Lung (tissue), 12 donors: ENCODE data around the gene CHRNA9. TPM values are rescaled to one million over a fixed set of nuclear protein-coding genes. Genes with fewer than 3 reads are reported as not detected.

Source experiments
- ATAC-seq: fragments of 200-7000 bp; cut with Tn5 transposase; one replicate; pipeline ENCODE4 v1.9.1; 2020; ENCODE audit warnings: moderate number of reproducible peaks; ENCODE audit not compliant: insufficient read depth, low FRiP score
- DNase-seq, 3 donors: peaks; one replicate each; pipeline ENCODE4 v3.0.0-alpha.2; 2013 to 2017
- H3K27ac ChIP-seq, 2 donors: one replicate each; pipeline ENCODE4 v1.5.1; 2013; ENCODE audit warnings: mild to moderate bottlenecking in 2 of 2, moderate library complexity in 2 of 2, control low read depth in 1 of 2, inconsistent platforms in 1 of 2, low read depth in 1 of 2, low read length in 1 of 2
- H3K27me3 ChIP-seq, 3 donors: one replicate each; pipeline ENCODE4 v1.5.1; 2013; ENCODE audit warnings: low read length in 2 of 3; ENCODE audit not compliant: control insufficient read depth in 3 of 3, insufficient read depth in 3 of 3
- H3K36me3 ChIP-seq, 4 donors: one replicate each; pipeline ENCODE4 v1.5.1; 2013; ENCODE audit warnings: low read length in 4 of 4, mild to moderate bottlenecking in 1 of 4, moderate library complexity in 1 of 4; ENCODE audit not compliant: control insufficient read depth in 4 of 4, insufficient read depth in 4 of 4
- H3K4me1 ChIP-seq, 5 donors: one replicate each; pipeline ENCODE4 v1.5.1; 2013; ENCODE audit warnings: low read length in 5 of 5, mild to moderate bottlenecking in 2 of 5, moderate library complexity in 1 of 5; ENCODE audit not compliant: control insufficient read depth in 5 of 5, insufficient read depth in 5 of 5
- H3K4me3 ChIP-seq: one replicate; pipeline ENCODE4 v1.5.1; 2013; ENCODE audit warnings: mild to moderate bottlenecking, control low read depth, moderate library complexity
- H3K9ac ChIP-seq, 2 donors: one replicate each; pipeline ENCODE4 v1.5.1; 2013; ENCODE audit warnings: low read length in 2 of 2, control low read depth in 1 of 2; ENCODE audit not compliant: insufficient read depth in 1 of 2
- H3K9me3 ChIP-seq, 4 donors: one replicate each; pipeline ENCODE4 v1.5.1; 2013; ENCODE audit warnings: low read length in 3 of 4, mild to moderate bottlenecking in 1 of 4, moderate library complexity in 1 of 4; ENCODE audit not compliant: control insufficient read depth in 4 of 4, insufficient read depth in 3 of 4
- WGBS, 2 donors: extraction: QIAGEN DNeasy Blood & Tissue Kit; methylation state at CpG; one replicate each; pipeline ENCODE4 v1.1.7; 2013; 5-methylcytosine and 5-hydroxymethylcytosine counted together
- polyA plus RNA-seq, 2 donors: library from polyadenylated mRNA; stranded (reverse); fragments of 200-250 nt; gene quantifications; one replicate each; pipeline ENCODE4 v1.2.1, GENCODE V29; 2013
- total RNA-seq, 2 donors: library from RNA; depleted of rRNA in 1 of 2; stranded (reverse); fragments of >200 nt in 1 of 2; gene quantifications; one replicate each; pipeline ENCODE4 v1.2.1, GENCODE V29; 2014 to 2021
- TF ChIP-seq, protein P1 (sequence below): IDR thresholded peaks from 2 replicates; pipeline ENCODE4 v1.5.1; 2012; ENCODE audit warnings: mild to moderate bottlenecking; ENCODE audit errors: control extremely low read depth, extremely low read depth
- donor health status: control.
- donor health status: control.
- donor health status: Bipolar disorder and iron deficiency.
- donor health status: healthy.
- donor health status: DM: yes; HTN: yes; CAD: no.

Gene CHRNA9
- total and polyA plus RNA-seq, 4 donors: 0.09 TPM; not detected in 3

GRCh38 chr4:40337523-40337922 is 2.4 kb downstream of the CHRNA9 start:
- no peak overlapping the region for H3K9ac ChIP-seq
- no peak for DNase-seq
- H3K4me1 ChIP-seq: no peaks in the 10 kb centered on the region
- TF ChIP-seq, protein P1, sequence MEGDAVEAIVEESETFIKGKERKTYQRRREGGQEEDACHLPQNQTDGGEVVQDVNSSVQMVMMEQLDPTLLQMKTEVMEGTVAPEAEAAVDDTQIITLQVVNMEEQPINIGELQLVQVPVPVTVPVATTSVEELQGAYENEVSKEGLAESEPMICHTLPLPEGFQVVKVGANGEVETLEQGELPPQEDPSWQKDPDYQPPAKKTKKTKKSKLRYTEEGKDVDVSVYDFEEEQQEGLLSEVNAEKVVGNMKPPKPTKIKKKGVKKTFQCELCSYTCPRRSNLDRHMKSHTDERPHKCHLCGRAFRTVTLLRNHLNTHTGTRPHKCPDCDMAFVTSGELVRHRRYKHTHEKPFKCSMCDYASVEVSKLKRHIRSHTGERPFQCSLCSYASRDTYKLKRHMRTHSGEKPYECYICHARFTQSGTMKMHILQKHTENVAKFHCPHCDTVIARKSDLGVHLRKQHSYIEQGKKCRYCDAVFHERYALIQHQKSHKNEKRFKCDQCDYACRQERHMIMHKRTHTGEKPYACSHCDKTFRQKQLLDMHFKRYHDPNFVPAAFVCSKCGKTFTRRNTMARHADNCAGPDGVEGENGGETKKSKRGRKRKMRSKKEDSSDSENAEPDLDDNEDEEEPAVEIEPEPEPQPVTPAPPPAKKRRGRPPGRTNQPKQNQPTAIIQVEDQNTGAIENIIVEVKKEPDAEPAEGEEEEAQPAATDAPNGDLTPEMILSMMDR: no peak
- H3K4me3 ChIP-seq: no peak overlapping the region
- 73 to 82% methylated on average over 2 of the region's 2 CpGs for WGBS, 2 donors
- H3K27ac ChIP-seq: no peak overlapping the region
- H3K36me3 ChIP-seq: no peaks in the 10 kb centered on the region
- ATAC-seq: no peak
- no peaks in the 10 kb centered on the region for H3K27me3 ChIP-seq
- H3K9me3 ChIP-seq: no peaks in the 10 kb centered on the region

- Histone ChIP-seq H3K9me3 (no peaks in the 10 kb centered on the region), H3K27me3 (no peaks in the 10 kb centered on the region), H3K4me1 (no peaks in the 10 kb centered on the region), H3K9ac (no peak overlapping the region), H3K27ac (no peak overlapping the region), H3K36me3 (no peaks in the 10 kb centered on the region), H3K4me3 (no peak overlapping the region)
- TF ChIP-seq, protein P1: no peak
- DNase-seq: no peak
- no peak for ATAC-seq
Measured at GRCh38 chr4:40340030-40340429, 4.9 kb downstream of the CHRNA9 start.

- Histone ChIP-seq H3K9me3 (peaks cover 0 to 8% (median 0%) of the 10 kb centered on the region in 4 donors), H3K36me3 (no peaks in the 10 kb centered on the region), H3K27ac (no peak overlapping the region), H3K4me3 (no peak overlapping the region), H3K27me3 (no peaks in the 10 kb centered on the region), H3K4me1 (no peaks in the 10 kb centered on the region), H3K9ac (no peak overlapping the region)
- TF ChIP-seq, protein P1: no peak
- ATAC-seq: no peak
- no peak for DNase-seq
- 32 to 96% methylated on average over 3 of the region's 3 CpGs for WGBS, 2 donors
Measured at GRCh38 chr4:40347472-40347871, 12.3 kb downstream of the CHRNA9 start.

- WGBS, 2 donors: 50 to 54% methylated on average over 2 of the region's 2 CpGs
- H3K27me3 ChIP-seq: no peaks in the 10 kb centered on the region
- no peak overlapping the region for H3K9ac ChIP-seq
- H3K4me3 ChIP-seq: no peak overlapping the region
- DNase-seq: no peak
- no peaks in the 10 kb centered on the region for H3K4me1 ChIP-seq
- no peak overlapping the region for H3K27ac ChIP-seq
- H3K36me3 ChIP-seq: no peaks in the 10 kb centered on the region
- ATAC-seq: no peak
- peaks cover 0 to 8% (median 0%) of the 10 kb centered on the region in 4 donors for H3K9me3 ChIP-seq
- TF ChIP-seq, protein P1: no peak
Measured at GRCh38 chr4:40348000-40348399, 12.9 kb downstream of the CHRNA9 start.
